ENCODE measurements around the gene SMIM24. TPM values are rescaled to one million over a fixed set of nuclear protein-coding genes. Genes with fewer than 3 reads are reported as not detected.
A peak's percentile ranks its signal among the peaks of the same experiment; 100 is the strongest.

The SMIM24 gene
- total and polyA plus RNA-seq, 9 of the 15 experiments (the other 6 are each of a cell fraction or from before 2014, with no cell fraction given) = 0.45 to 12.3 (median 1.4) TPM; not detected in 1

- TF ChIP-seq CHCHD3 (CRISPR knock-in tag; IDR thresholded peaks at IDR 0.05) (no peak), PRDM10 (IDR thresholded peaks at IDR 0.05; ENCODE audit: partially characterized antibody) (no peak), RFX1 (IDR thresholded peaks at IDR 0.05) (peak; percentile 91), ETS2 (tag; IDR thresholded peaks at IDR 0.05; ENCODE audit: borderline replicate concordance, poor library complexity, severe bottlenecking) (no peak), ARID2 (IDR thresholded peaks at IDR 0.05) (no peak), AFF1 (IDR thresholded peaks at IDR 0.05; ENCODE audit: low read depth in 1 of 2, partially characterized antibody in 2 of 2) (peak; percentile 51 to 99), ZNF431 (CRISPR knock-in tag; IDR thresholded peaks at IDR 0.05) (peak; percentile 55; the same call in 1 of the 2 replicates), PHF20 (IDR thresholded peaks at IDR 0.05; ENCODE audit: partially characterized antibody) (peak; percentile 97), CEBPG (CRISPR knock-in tag; IDR thresholded peaks at IDR 0.05) (no peak), CEBPG (tag; conservative IDR thresholded peaks at IDR 0.05 in 1 of 2, IDR thresholded peaks at IDR 0.05 in 1 of 2) (no peak), ELF2 (CRISPR knock-in tag; IDR thresholded peaks at IDR 0.05) (peak; percentile 78), ELK1 (CRISPR knock-in tag; IDR thresholded peaks at IDR 0.05) (no peak), MYBL2 (IDR thresholded peaks at IDR 0.05; ENCODE audit: low read depth) (no peak), MYBL2 (CRISPR knock-in tag; IDR thresholded peaks at IDR 0.05; ENCODE audit: borderline replicate concordance) (no peak), PHB2 (IDR thresholded peaks at IDR 0.05; ENCODE audit: low read depth) (no peak), RUNX1 (IDR thresholded peaks at IDR 0.05; ENCODE audit: low read depth) (no peak), ZNF274 (IDR thresholded peaks at IDR 0.05; ENCODE audit: borderline replicate concordance, low read depth, low read length) (no peak), NFYB (IDR thresholded peaks at IDR 0.05; ENCODE audit: extremely low read depth, insufficient read length) (no peak)
Measured at GRCh38 chr19:3434630-3435553, 45.4 kb downstream of the SMIM24 start (continued).
